HEK293T (cell line): ENCODE data around the gene SHLD3.
"Not testable (repeated sequence)": the region's sequence is repeated elsewhere in the genome, so short reads cannot be mapped to it uniquely, and the experiment has no call there.

Source experiments
- BHLHE40 ChIP-seq: fragments of 450-650 bp; IDR thresholded peaks from 2 replicates; pipeline ENCODE4 v1.6.1; 2016; ENCODE audit warnings: mild to moderate bottlenecking, moderate library complexity, borderline replicate concordance
- CTBP1 ChIP-seq: fragments of 450-650 bp; IDR thresholded peaks from 2 replicates; pipeline ENCODE4 v1.6.1; 2016; ENCODE audit warnings: borderline replicate concordance
- ELF4 ChIP-seq: fragments of 450-650 bp; IDR thresholded peaks from 2 replicates; pipeline ENCODE4 v1.6.1; 2017; ENCODE audit warnings: antibody characterized with exemption
- FOXA1 ChIP-seq: fragments of 450-650 bp; IDR thresholded peaks from 2 replicates; pipeline ENCODE4 v1.6.1; 2016; ENCODE audit warnings: mild to moderate bottlenecking
- FOXK2 ChIP-seq: fragments of 450-650 bp; IDR thresholded peaks from 2 replicates; pipeline ENCODE4 v1.6.1; 2016; ENCODE audit warnings: mild to moderate bottlenecking
- FOXM1 ChIP-seq: fragments of 450-650 bp; IDR thresholded peaks from 2 replicates; pipeline ENCODE4 v1.6.1; 2017; ENCODE audit warnings: mild to moderate bottlenecking, borderline replicate concordance
- HDGF ChIP-seq: fragments of 450-650 bp; IDR thresholded peaks from 2 replicates; pipeline ENCODE4 v1.6.1; 2017; ENCODE audit warnings: antibody characterized with exemption, borderline replicate concordance
- NFRKB ChIP-seq: fragments of 450-650 bp; IDR thresholded peaks from 2 replicates; pipeline ENCODE4 v1.6.1; 2016; ENCODE audit warnings: mild to moderate bottlenecking, moderate library complexity
- SP1 ChIP-seq: fragments of 450-650 bp; IDR thresholded peaks from 2 replicates; pipeline ENCODE4 v1.6.1; 2017
- SUZ12 ChIP-seq: fragments of 450-650 bp; IDR thresholded peaks from 2 replicates; pipeline ENCODE4 v1.6.1; 2016; ENCODE audit warnings: mild to moderate bottlenecking
- TARDBP ChIP-seq: fragments of 450-650 bp; IDR thresholded peaks from 2 replicates; pipeline ENCODE4 v1.6.1; 2016
- ZNF384 ChIP-seq: fragments of 450-650 bp; IDR thresholded peaks from 2 replicates; pipeline ENCODE4 v1.6.1; 2016
- TF ChIP-seq, protein P1 (sequence below): fragments of 450-650 bp; IDR thresholded peaks from 2 replicates; pipeline ENCODE4 v1.6.1; 2016

DNA sequence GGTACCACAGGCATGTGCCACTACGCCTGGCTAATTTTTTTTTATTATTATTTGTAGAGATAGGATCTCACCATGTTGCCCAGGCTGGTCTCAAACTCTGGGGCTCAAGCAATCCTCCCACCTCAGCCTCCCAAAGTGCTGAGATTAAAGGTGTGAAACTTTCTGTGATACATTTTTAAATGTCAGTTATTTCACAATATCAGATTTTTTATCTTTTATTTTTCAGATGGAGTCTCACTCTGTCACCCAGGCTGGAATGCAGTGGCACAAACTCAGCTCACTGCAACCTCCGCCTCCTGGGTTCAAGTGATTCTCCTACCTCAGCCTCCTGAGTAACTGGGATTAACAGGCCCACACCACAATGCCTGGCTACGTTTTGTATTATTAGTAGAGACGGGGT lies 2.9 kb upstream of the SHLD3 start:
- not testable (repeated sequence) for TF ChIP-seq ELF4, SP1, FOXA1, BHLHE40, SUZ12, FOXM1, ZNF384, TARDBP, NFRKB, HDGF, FOXK2, CTBP1
- TF ChIP-seq, protein P1, sequence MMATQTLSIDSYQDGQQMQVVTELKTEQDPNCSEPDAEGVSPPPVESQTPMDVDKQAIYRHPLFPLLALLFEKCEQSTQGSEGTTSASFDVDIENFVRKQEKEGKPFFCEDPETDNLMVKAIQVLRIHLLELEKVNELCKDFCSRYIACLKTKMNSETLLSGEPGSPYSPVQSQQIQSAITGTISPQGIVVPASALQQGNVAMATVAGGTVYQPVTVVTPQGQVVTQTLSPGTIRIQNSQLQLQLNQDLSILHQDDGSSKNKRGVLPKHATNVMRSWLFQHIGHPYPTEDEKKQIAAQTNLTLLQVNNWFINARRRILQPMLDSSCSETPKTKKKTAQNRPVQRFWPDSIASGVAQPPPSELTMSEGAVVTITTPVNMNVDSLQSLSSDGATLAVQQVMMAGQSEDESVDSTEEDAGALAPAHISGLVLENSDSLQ, result not testable (repeated sequence)
